A549 (cell line): ENCODE results near the gene RGS19. TPM values are rescaled to one million over a fixed set of nuclear protein-coding genes. Genes with fewer than 3 reads are reported as not detected.

Experiments used
- ATAC-seq, 2 experiments: fragments of 200-7000 bp in 1 of 2; fragments of >200 bp in 1 of 2; cut with Nextera tagmentation in 1 of 2; cut with Tn5 transposase in 1 of 2; 3 replicates each; pipeline versions ENCODE4 v1.8.0 to v1.9.1; 2018 to 2020; ENCODE audit warnings: mild to moderate bottlenecking in 1 of 2, moderate library complexity in 1 of 2
- CTCF ChIA-PET: fragments of 300-600 bp; sonication (Branson Sonifier 250); formaldehyde crosslinking; extraction: SDS; loops from one replicate; lab custom pipeline; 2021; ENCODE audit warnings: antibody characterized with exemption, inconsistent platforms; lab: Yijun Ruan, JAX
- POLR2A ChIA-PET: fragments of 350-600 bp; formaldehyde crosslinking; extraction: SDS; loops from one replicate; lab custom pipeline; 2021; ENCODE audit warnings: antibody characterized with exemption, inconsistent platforms; lab: Yijun Ruan, JAX
- DNase-seq, 2 experiments: peaks; one replicate each; pipeline versions ENCODE4 v3.0.0 to v3.0.0-alpha.2; 2011 to 2016; ENCODE audit warnings: low read depth in 1 of 2, low spot score in 1 of 2
- FAIRE-seq: peaks from 2 replicates; lab custom pipeline; 2011; peaks lifted over from hg19 to GRCh38; lab: Jason Lieb, UNC
- H3K27ac ChIP-seq, 2 experiments: fragments of >200 bp; sonication (Bioruptor Twin); formaldehyde crosslinking; 3 replicates each; pipeline ENCODE4 v1.5.1; 2016 to 2017
- H3K4me1 ChIP-seq: fragments of >200 bp; sonication (Bioruptor Twin); formaldehyde crosslinking; 3 replicates; pipeline ENCODE4 v1.6.1; 2016
- H3K4me2 ChIP-seq: fragments of >200 bp; sonication (Bioruptor Twin); formaldehyde crosslinking; 3 replicates; pipeline ENCODE4 v1.6.1; 2016
- H3K4me3 ChIP-seq: fragments of >200 bp; sonication (Bioruptor Twin); formaldehyde crosslinking; 3 replicates; pipeline ENCODE4 v1.5.1; 2016
- H3K9me3 ChIP-seq: fragments of >200 bp; sonication (Bioruptor Twin); formaldehyde crosslinking; 3 replicates; pipeline ENCODE4 v1.6.1; 2016
- BHLHE40 ChIP-seq: IDR thresholded peaks from 2 replicates; pipeline ENCODE4 v1.6.1; 2012; ENCODE audit warnings: low read depth, low read length, inconsistent platforms
- CBX8 ChIP-seq: fragments of 200-600 bp; sonication (generic); IDR thresholded peaks from 2 replicates; pipeline ENCODE4 v1.6.1; 2016
- CHD4 ChIP-seq: fragments of 200-600 bp; sonication (generic); IDR thresholded peaks from 2 replicates; pipeline ENCODE4 v1.6.1; 2016; ENCODE audit warnings: antibody characterized with exemption, mild to moderate bottlenecking, borderline replicate concordance
- CTCF ChIP-seq: fragments of >200 bp; sonication (Bioruptor Twin); formaldehyde crosslinking; IDR thresholded peaks from 3 replicates; pipeline ENCODE4 v1.5.1; 2016
- EHF ChIP-seq: fragments of 250-450 bp; sonication (Bioruptor Pico); IDR thresholded peaks from 2 replicates; pipeline ENCODE4 v1.5.0; 2020; ENCODE audit warnings: mild to moderate bottlenecking
- EP300 ChIP-seq, 2 experiments: fragments of >200 bp; sonication (Bioruptor Twin); formaldehyde crosslinking; IDR thresholded peaks; 2 replicates in 1 of 2; 3 replicates in 1 of 2; pipeline ENCODE4 v1.6.1; 2016 to 2017
- FOXS1 ChIP-seq: fragments of 250-450 bp; sonication (Bioruptor Pico); IDR thresholded peaks from 2 replicates; pipeline ENCODE4 v1.5.0; 2020; ENCODE audit warnings: mild to moderate bottlenecking, moderate library complexity
- HOXA7 ChIP-seq: fragments of 250-450 bp; sonication (Bioruptor Pico); IDR thresholded peaks from 2 replicates; pipeline ENCODE4 v1.5.0; 2020; ENCODE audit warnings: mild to moderate bottlenecking, moderate library complexity
- HOXB5 ChIP-seq: fragments of 250-450 bp; sonication (Bioruptor Pico); IDR thresholded peaks from 2 replicates; pipeline ENCODE4 v1.5.0; 2020; ENCODE audit warnings: mild to moderate bottlenecking, moderate library complexity
- JUN ChIP-seq, 2 experiments: fragments of >200 bp; sonication (Bioruptor Twin); formaldehyde crosslinking; IDR thresholded peaks; 2 replicates in 1 of 2; 3 replicates in 1 of 2; pipeline ENCODE4 v1.6.1; 2016 to 2017
- JUNB ChIP-seq: fragments of >200 bp; sonication (Bioruptor Twin); formaldehyde crosslinking; IDR thresholded peaks from 2 replicates; pipeline ENCODE4 v1.6.1; 2016
- MAX ChIP-seq: IDR thresholded peaks from 2 replicates; pipeline ENCODE4 v1.6.1; 2012
- NFE2L2 ChIP-seq: fragments of 150-350 bp; conservative IDR thresholded peaks from 2 replicates; pipeline ENCODE4 v1.6.1; 2014; ENCODE audit warnings: low read length
- NR3C1 ChIP-seq: fragments of >200 bp; sonication (Bioruptor Twin); formaldehyde crosslinking; IDR thresholded peaks from 3 replicates; pipeline ENCODE4 v1.6.1; 2017
- PBX3 ChIP-seq: IDR thresholded peaks from 2 replicates; pipeline ENCODE4 v1.6.1; 2012
- POLR2A ChIP-seq: IDR thresholded peaks from 2 replicates; pipeline ENCODE4 v1.6.1; 2012; ENCODE audit warnings: mild to moderate bottlenecking, low read length
- RAD21 ChIP-seq, 2 experiments: fragments of >200 bp in 1 of 2; sonication (Bioruptor Twin) in 1 of 2; formaldehyde crosslinking in 1 of 2; IDR thresholded peaks in 1 of 2; conservative IDR thresholded peaks in 1 of 2; 2 replicates in 1 of 2; 3 replicates in 1 of 2; pipeline ENCODE4 v1.6.1; 2012 to 2018; ENCODE audit warnings: inconsistent platforms in 1 of 2
- RCOR1 ChIP-seq: fragments of 150-350 bp; IDR thresholded peaks from 2 replicates; pipeline ENCODE4 v1.6.1; 2014; ENCODE audit warnings: antibody characterized with exemption, low read length, low read depth
- RFX5 ChIP-seq: fragments of 450-650 bp; IDR thresholded peaks from 2 replicates; pipeline ENCODE4 v1.7.1; 2014; ENCODE audit warnings: antibody characterized with exemption, mild to moderate bottlenecking, moderate library complexity
- RNF2 ChIP-seq: fragments of 200-600 bp; sonication (generic); IDR thresholded peaks from 2 replicates; pipeline ENCODE4 v1.6.1; 2016; ENCODE audit warnings: low read depth, mild to moderate bottlenecking, antibody characterized with exemption, moderate library complexity, borderline replicate concordance
- SMC3 ChIP-seq: fragments of >200 bp; sonication (Bioruptor Twin); formaldehyde crosslinking; IDR thresholded peaks from 3 replicates; pipeline ENCODE4 v1.6.1; 2018; ENCODE audit warnings: inconsistent platforms
- SREBF2 ChIP-seq: fragments of 450-650 bp; IDR thresholded peaks from 2 replicates; pipeline ENCODE4 v1.6.1; 2014; ENCODE audit warnings: mild to moderate bottlenecking, moderate library complexity
- TFCP2L1 ChIP-seq: fragments of 250-450 bp; sonication (Bioruptor Pico); IDR thresholded peaks from 2 replicates; pipeline ENCODE4 v1.5.0; 2021; ENCODE audit warnings: mild to moderate bottlenecking
- ZFP36 ChIP-seq: fragments of 450-650 bp; IDR thresholded peaks from 2 replicates; pipeline ENCODE4 v1.6.1; 2014; ENCODE audit warnings: borderline replicate concordance; ENCODE audit not compliant: partially characterized antibody
- WGBS: methylation state at CpG from one replicate; pipeline ENCODE4 v1.1.6; 2017; ENCODE audit errors: missing lambda C conversion rate; 5-methylcytosine and 5-hydroxymethylcytosine counted together
- polyA plus RNA-seq, 4 experiments: library from polyadenylated mRNA; depleted of rRNA in 3 of 4; stranded (reverse); fragments of >200 nt; fragmentation: RNase III in 1 of 4; extraction: RNeasy Plus Mini Kit Qiagen cat#74134 plus additional on column Dnase treatment in 1 of 4; gene quantifications; 2 replicates in 3 of 4; 3 replicates in 1 of 4; pipeline ENCODE4 v1.2.3, GENCODE V29; 2011 to 2017
- TF ChIP-seq, protein P1 (sequence below): fragments of 250-450 bp; sonication (Bioruptor Pico); IDR thresholded peaks from 2 replicates; pipeline ENCODE4 v1.5.0; 2021; ENCODE audit warnings: mild to moderate bottlenecking, moderate library complexity, borderline replicate concordance

The RGS19 gene
- polyA plus RNA-seq, 2 of the 4 experiments (the other 2 are of a cell fraction), result 13.8 to 18.8 TPM

DNA sequence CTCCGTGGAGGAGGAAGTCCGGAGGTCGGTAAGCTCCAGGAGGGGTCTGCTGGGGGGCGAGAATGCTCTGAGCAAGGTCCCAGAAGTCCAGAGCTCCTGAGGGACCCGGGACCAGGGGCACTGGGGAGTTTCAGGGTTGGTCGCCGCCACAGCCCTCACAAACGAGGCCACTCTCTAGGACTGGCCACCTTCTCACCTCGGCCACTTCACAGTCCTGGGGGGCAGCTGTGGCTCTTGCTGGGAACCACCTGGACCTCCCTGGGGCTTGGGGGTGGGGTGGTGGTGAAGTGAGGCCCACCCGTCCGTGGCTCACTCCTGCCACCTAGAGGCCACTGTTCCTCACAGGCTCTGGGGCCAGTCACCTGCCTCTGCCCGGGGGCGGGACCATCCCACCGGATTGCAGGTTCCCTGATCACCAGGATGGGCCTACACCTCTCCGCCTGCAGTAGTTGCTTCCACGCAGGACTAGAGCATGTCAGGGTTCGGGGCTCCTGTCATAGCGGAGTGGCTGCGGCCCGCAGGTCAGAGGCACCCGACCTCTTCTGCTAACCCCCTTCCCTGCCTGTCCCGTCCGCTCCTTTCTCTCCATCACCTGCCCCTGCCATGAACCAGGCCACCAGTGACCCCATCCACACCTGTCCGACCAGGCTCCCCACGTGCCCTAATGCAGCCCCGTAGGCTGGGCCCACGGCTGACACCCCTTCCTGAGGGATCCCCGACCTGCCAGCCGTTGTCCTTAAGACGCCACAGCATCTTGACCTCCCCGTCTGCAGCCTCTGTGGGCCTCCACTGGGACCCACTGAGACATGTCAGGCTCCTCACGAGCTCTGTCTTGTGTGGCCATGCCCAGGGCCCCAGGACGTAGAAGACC lies 21.5 kb downstream of the RGS19 start:
- Histone ChIP-seq H3K9me3 (no peaks in the 10 kb centered on the region), H3K4me2 (peak overlapping the region; percentile 25; the same call in 1 of the 3 replicates), H3K4me1 (peaks cover 47% of the 10 kb centered on the region)
- no peak for FAIRE-seq
- DNase-seq, result peak; percentile 69 to 90
- POLR2A ChIA-PET, result no interaction called here
- TF ChIP-seq CTCF (peak; percentile 74), HOXB5 (no peak), BHLHE40 (no peak), PBX3 (no peak), SMC3 (peak; percentile 60), EP300 (IDR thresholded peaks at IDR 0.05) (no peak), RAD21 (conservative IDR thresholded peaks at IDR 0.05 in 1 of 2, IDR thresholded peaks at IDR 0.05 in 1 of 2) (peak; percentile 83 to 87), RNF2 (no peak)
- TF ChIP-seq, protein P1, sequence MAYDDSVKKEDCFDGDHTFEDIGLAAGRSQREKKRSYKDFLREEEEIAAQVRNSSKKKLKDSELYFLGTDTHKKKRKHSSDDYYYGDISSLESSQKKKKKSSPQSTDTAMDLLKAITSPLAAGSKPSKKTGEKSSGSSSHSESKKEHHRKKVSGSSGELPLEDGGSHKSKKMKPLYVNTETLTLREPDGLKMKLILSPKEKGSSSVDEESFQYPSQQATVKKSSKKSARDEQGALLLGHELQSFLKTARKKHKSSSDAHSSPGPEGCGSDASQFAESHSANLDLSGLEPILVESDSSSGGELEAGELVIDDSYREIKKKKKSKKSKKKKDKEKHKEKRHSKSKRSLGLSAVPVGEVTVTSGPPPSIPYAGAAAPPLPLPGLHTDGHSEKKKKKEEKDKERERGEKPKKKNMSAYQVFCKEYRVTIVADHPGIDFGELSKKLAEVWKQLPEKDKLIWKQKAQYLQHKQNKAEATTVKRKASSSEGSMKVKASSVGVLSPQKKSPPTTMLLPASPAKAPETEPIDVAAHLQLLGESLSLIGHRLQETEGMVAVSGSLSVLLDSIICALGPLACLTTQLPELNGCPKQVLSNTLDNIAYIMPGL (CRISPR knock-in tag), result no peak
- TF ChIP-seq, all 56 proteins: peak for 3
- 43% methylated on average over 26 of the region's 33 CpGs for WGBS
- no peak overlapping the region for H3K4me3 ChIP-seq
- peak overlapping the region; percentile 9 to 75; a peak in 4 of 6 replicates for H3K27ac ChIP-seq
- ATAC-seq, result peak; percentile 64 to 82
- CTCF ChIA-PET, result interaction anchor here (0.6 to 7.2 kb wide), 31 partner anchors 9 to 520 kb away, joined by 3 to 143 read pairs (median 5); partner anchors contain the start of genes C20orf204, LKAAEAR1, NPBWR2 and PRPF6

GRCh38 chr20:64056889-64057627 lies 22.3 kb downstream of the RGS19 start:
- FAIRE-seq (no peak), ATAC-seq (peak in 1 of 2 experiments; percentile 8; a peak in 3 of 6 replicates), DNase-seq (no peak)
- Histone ChIP-seq H3K4me3 (no peak overlapping the region), H3K4me1 (peaks cover 42% of the 10 kb centered on the region), H3K9me3 (no peaks in the 10 kb centered on the region), H3K27ac (peak overlapping the region in 1 of 2 experiments; percentile 75; a peak in 3 of 6 replicates), H3K4me2 (no peak overlapping the region)
- 79% methylated on average over 29 of the region's 39 CpGs for WGBS
- ChIA-PET POLR2A (no interaction called here), CTCF (interaction anchor here (0.7 to 7.2 kb wide), 28 partner anchors 10 to 428 kb away, joined by 3 to 143 read pairs (median 4); partner anchors contain the start of genes C20orf204, LKAAEAR1, NPBWR2 and PRPF6)
- no peak for TF ChIP-seq RCOR1
- no peak for TF ChIP-seq ZFP36
- no peak for TF ChIP-seq JUNB
- TF ChIP-seq FOXS1 (CRISPR knock-in tag), result no peak
- no peak for TF ChIP-seq JUN (IDR thresholded peaks at IDR 0.05)
- no peak for TF ChIP-seq RFX5
- no peak for TF ChIP-seq CBX8
- TF ChIP-seq CHD4, result no peak
- no peak for TF ChIP-seq EHF (CRISPR knock-in tag)
- no peak for TF ChIP-seq SREBF2
- TF ChIP-seq NFE2L2, result no peak
- TF ChIP-seq NR3C1, result no peak
- TF ChIP-seq POLR2A, result no peak
- TF ChIP-seq HOXA7 (CRISPR knock-in tag), result no peak
- no peak for TF ChIP-seq MAX
- TF ChIP-seq TFCP2L1 (CRISPR knock-in tag), result no peak
- no peak for TF ChIP-seq PBX3
